Mesodermal cell (in vitro differentiated cells): ENCODE results near the gene SCFD2.

Experiments
- H3K27ac ChIP-seq: 2 replicates; pipeline ENCODE4 v1.7.0; 2013; ENCODE audit warnings: mild to moderate bottlenecking, low read depth, low read length, moderate library complexity; ENCODE audit not compliant: severe bottlenecking
- H3K36me3 ChIP-seq: 2 replicates; pipeline ENCODE4 v1.7.1; 2013; ENCODE audit warnings: mild to moderate bottlenecking, low read length, moderate library complexity; ENCODE audit not compliant: control insufficient read depth, insufficient read depth
- H3K4me1 ChIP-seq: one replicate; pipeline ENCODE4 v1.7.1; 2013; ENCODE audit warnings: mild to moderate bottlenecking, low read length; ENCODE audit not compliant: insufficient read depth, control insufficient read depth, poor library complexity, severe bottlenecking
- H3K4me3 ChIP-seq: 2 replicates; pipeline ENCODE4 v1.7.0; 2013; ENCODE audit warnings: low read length, control low read depth, mild to moderate bottlenecking; ENCODE audit not compliant: insufficient read depth, poor library complexity, severe bottlenecking; ENCODE audit errors: extremely low read depth
- H3K9me3 ChIP-seq: 2 replicates; pipeline ENCODE4 v1.7.1; 2013; ENCODE audit warnings: mild to moderate bottlenecking, low read length, moderate library complexity; ENCODE audit not compliant: control insufficient read depth
- WGBS, 2 experiments: methylation state at CpG; one replicate each; pipeline ENCODE4 v1.1.5; 2013; ENCODE audit warnings: missing lambda C conversion rate in 2 of 2; ENCODE audit not compliant: insufficient coverage in 2 of 2; 5-methylcytosine and 5-hydroxymethylcytosine counted together

The SCFD2 gene

GRCh38 chr4:53169695-53170617, 195.9 kb downstream of the SCFD2 start:
- Histone ChIP-seq H3K36me3 (no peaks in the 10 kb centered on the region), H3K27ac (no peak overlapping the region), H3K4me1 (no peaks in the 10 kb centered on the region), H3K9me3 (no peaks in the 10 kb centered on the region), H3K4me3 (no peak overlapping the region)
- WGBS, 2 experiments, result 100% methylated on average over 1 to 3 of the region's 5 CpGs

- Histone ChIP-seq H3K27ac (no peak overlapping the region), H3K9me3 (no peaks in the 10 kb centered on the region), H3K4me3 (no peak overlapping the region), H3K36me3 (no peaks in the 10 kb centered on the region), H3K4me1 (no peaks in the 10 kb centered on the region)
- WGBS, 2 experiments, result no CpG with 5 or more reads among the region's 1 CpG
Observed at GRCh38 chr4:53168228-53168627, 197.6 kb downstream of the SCFD2 start.

- WGBS, 2 experiments, result 87 to 89% methylated on average over 2 of the region's 2 CpGs
- no peaks in the 10 kb centered on the region for H3K36me3 ChIP-seq
- no peak overlapping the region for H3K27ac ChIP-seq
- H3K4me1 ChIP-seq, result no peaks in the 10 kb centered on the region
- no peak overlapping the region for H3K4me3 ChIP-seq
- H3K9me3 ChIP-seq, result no peaks in the 10 kb centered on the region
Observed at GRCh38 chr4:53162969-53163368, 202.9 kb downstream of the SCFD2 start.

DNA sequence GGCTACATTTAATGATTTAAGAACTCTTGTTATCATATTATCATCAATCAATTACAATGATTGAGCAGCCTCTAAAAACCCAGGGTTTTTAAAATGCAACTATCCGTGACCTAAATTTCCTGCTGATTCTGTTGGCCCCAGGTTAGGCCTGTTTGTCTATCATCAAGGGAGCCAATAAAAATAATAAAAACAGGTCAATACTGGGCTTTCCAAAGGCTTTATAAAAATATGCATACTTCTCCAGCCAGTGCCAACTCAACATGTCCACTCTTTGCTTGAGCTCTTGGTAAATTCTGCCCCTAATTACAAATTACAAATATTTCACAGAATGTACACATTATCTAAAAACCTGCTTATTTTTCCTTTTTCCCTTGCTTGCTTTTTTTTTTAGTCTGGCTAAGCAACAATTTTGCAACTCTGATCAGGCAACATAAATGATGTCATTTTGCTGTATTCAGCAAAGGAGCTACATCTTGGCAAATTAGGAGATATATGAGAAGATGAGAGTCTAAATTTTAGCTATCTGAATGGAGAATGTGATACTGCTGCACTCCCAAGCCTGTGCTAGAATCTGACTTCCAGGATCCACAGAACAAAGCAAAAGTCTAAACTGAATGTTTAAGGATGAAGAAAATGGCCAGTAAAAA, 204.0 kb downstream of the SCFD2 start:
- no peaks in the 10 kb centered on the region for H3K4me1 ChIP-seq
- no peak overlapping the region for H3K27ac ChIP-seq
- H3K36me3 ChIP-seq, result no peaks in the 10 kb centered on the region
- H3K9me3 ChIP-seq, result no peaks in the 10 kb centered on the region
- H3K4me3 ChIP-seq, result no peak overlapping the region
- 83 to 100% methylated on average over 1 of the region's 1 CpG for WGBS, 2 experiments

DNA sequence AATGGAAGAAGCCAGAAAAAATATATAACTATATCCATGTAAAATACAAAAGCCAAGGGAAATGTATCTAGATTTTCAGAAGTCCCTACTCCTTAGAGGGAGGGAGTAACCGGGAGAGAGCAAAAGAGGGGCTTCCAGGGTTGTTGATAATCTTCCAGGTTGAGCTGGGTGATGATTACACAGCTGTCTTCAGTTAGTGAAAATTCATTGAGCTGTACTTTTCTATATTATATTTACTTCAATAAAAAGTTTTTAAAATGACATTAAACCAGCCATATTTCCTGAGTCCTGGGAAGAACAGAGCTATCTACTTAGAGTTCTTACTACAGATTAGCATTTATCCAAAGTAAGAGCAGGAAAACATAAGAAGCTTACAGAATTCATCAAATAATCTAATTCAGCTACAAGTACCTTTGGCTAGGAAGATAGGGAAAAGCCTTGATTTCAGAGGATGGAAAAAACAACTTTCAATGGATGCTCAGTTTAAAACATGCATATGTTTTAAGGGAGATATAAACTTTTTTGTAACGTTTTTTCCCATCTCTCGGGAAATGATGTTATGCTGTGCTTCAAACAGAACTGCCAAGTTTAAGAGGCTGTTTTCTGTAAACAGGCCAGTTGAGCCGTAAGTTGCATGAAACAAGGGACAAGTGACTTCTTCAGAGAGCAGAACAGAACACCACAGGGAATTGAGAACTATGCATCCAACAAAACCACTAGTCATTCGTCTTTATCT, 204.6 kb downstream of the SCFD2 start:
- Histone ChIP-seq H3K27ac (no peak overlapping the region), H3K9me3 (no peaks in the 10 kb centered on the region), H3K4me3 (no peak overlapping the region), H3K36me3 (no peaks in the 10 kb centered on the region), H3K4me1 (no peaks in the 10 kb centered on the region)
- 76 to 92% methylated on average over 4 of the region's 5 CpGs for WGBS, 2 experiments

GRCh38 chr4:53156896-53157295, 209.0 kb downstream of the SCFD2 start:
- no peak overlapping the region for H3K4me3 ChIP-seq
- no peak overlapping the region for H3K27ac ChIP-seq
- WGBS, 2 experiments, result 83% methylated on average over 2 of the region's 3 CpGs; no CpG with 5 or more reads in 1 of the 2 experiments
- no peaks in the 10 kb centered on the region for H3K36me3 ChIP-seq
- H3K4me1 ChIP-seq, result no peaks in the 10 kb centered on the region
- peaks cover 6% of the 10 kb centered on the region for H3K9me3 ChIP-seq

DNA sequence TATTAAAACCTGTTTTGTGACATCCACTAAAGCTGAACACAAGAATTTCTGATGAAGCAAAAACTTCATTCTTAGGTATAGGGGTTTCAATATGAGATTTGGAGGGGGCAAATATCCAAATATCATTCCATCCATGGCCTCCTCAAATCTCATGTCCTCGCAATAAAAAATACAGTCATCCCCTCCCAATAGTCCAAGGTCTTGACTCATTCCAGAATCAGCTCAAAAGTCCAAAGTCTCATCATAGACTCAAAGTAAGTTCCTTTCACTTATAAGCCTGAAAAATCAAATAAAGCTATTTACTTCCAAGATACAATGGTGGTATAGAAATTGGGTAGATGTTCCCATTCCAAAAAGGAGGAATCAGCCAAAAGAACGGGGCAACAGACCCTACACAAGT, 213.4 kb downstream of the SCFD2 start:
- 60 to 78% methylated on average over 1 of the region's 2 CpGs for WGBS, 2 experiments
- H3K4me1 ChIP-seq, result no peaks in the 10 kb centered on the region
- no peak overlapping the region for H3K4me3 ChIP-seq
- no peak overlapping the region for H3K27ac ChIP-seq
- peaks cover 6% of the 10 kb centered on the region for H3K9me3 ChIP-seq
- no peaks in the 10 kb centered on the region for H3K36me3 ChIP-seq

- 94 to 100% methylated on average over 2 to 3 of the region's 3 CpGs for WGBS, 2 experiments
- no peaks in the 10 kb centered on the region for H3K36me3 ChIP-seq
- no peaks in the 10 kb centered on the region for H3K4me1 ChIP-seq
- no peak overlapping the region for H3K4me3 ChIP-seq
- peaks cover 6% of the 10 kb centered on the region for H3K9me3 ChIP-seq
- no peak overlapping the region for H3K27ac ChIP-seq
Observed at GRCh38 chr4:53151489-53151788, 214.4 kb downstream of the SCFD2 start.

DNA sequence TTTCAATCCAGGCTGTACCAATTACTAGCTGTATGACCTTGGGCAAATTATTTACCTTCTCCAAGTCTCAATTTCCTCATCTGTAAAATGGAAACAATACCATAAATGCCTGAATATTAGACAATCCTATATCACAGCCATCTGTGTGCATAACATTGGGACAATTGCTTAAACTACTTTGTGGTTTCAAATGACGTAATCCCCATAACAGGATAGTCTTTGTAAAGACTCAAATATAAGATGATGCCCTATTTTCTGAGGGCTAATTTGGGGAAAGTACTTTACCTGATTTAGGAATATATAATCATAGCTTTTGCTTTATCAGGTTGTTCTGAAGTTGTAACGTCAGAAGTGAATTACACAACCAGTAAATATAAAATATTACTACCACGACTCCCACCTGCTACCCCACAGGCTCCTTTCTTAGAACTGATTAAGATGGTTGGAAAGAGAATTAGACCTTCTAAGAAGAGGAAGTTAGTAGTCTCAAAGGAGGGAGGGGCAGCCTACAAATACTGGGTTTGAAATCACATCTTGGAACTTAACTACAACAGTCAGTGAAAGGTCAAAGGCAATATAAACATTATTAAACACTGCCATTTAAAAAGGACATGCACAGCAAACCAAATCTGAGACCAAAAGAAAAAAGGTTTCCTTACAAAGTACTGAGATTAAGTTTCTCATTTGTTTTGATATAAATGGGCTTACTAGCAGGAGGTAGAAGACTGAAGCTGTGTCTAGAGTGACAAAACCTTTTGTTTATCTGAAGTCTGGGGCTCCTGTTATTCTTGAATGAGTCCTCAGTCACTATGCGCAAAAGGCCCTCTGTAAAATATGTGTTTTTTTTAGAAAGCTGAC, 215.0 kb downstream of the SCFD2 start:
- H3K36me3 ChIP-seq, result no peaks in the 10 kb centered on the region
- no peak overlapping the region for H3K4me3 ChIP-seq
- no peak overlapping the region for H3K27ac ChIP-seq
- no peaks in the 10 kb centered on the region for H3K4me1 ChIP-seq
- WGBS, 2 experiments, result 100% methylated on average over 1 of the region's 4 CpGs
- H3K9me3 ChIP-seq, result peaks cover 6% of the 10 kb centered on the region

DNA sequence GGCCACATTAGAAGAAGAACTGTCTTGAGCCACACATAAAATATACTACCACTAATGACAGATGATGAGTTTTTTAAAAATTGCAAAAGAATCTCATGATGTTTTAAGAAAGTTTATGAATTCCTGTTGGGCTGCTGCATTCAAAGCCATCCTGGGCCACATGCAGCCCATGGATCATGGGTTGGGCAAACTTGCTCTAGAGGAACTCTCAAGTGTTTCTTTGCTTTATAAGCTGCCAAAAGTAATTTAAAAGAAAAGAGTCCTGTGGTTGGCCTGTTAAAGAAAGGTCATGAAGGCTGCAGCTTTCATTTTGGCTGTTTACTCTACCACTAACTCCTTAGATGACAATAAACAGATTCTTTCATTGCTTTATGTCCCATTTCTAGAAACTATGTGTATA, 218.2 kb downstream of the SCFD2 start:
- Histone ChIP-seq H3K4me3 (no peak overlapping the region), H3K27ac (no peak overlapping the region), H3K4me1 (no peaks in the 10 kb centered on the region)

More for the DNA sequence above, 218.2 kb downstream of the SCFD2 start:
- Histone ChIP-seq H3K36me3 (no peaks in the 10 kb centered on the region), H3K9me3 (no peaks in the 10 kb centered on the region)
